ENCODE data around the gene SPRED3.

SPRED3 gene

GRCh38 chr19:38433268-38433733 lies 44.8 kb downstream of the SPRED3 start, which contains the start of gene RYR1:
TSS of gene RYR1 (plus strand) at chr19:38433691. CDS start at chr19:38433830, 139 bp downstream.
- no peak for TF ChIP-seq TAF1 (IDR thresholded peaks at IDR 0.05; ENCODE audit: borderline replicate concordance, insufficient read depth, low read length)
- no peak for TF ChIP-seq SIN3A (IDR thresholded peaks at IDR 0.05; ENCODE audit: borderline replicate concordance, insufficient read depth, low read length)
- no peak for TF ChIP-seq POLR2AphosphoS5 (IDR thresholded peaks at IDR 0.05; ENCODE audit: low read depth, low read length)
- TF ChIP-seq REST (IDR thresholded peaks at IDR 0.05; ENCODE audit: insufficient read depth in 1 of 2, low read depth in 2 of 2, low read length in 2 of 2), result no peak
- no peak for TF ChIP-seq FOXP2 (optimal IDR thresholded peaks at IDR 0.05; ENCODE audit: borderline replicate concordance, extremely low read depth, extremely low read length, insufficient read depth)

GRCh38 chr19:38434549-38435051 lies 46.1 kb downstream of the SPRED3 start:
- TF ChIP-seq POLR2AphosphoS5 (IDR thresholded peaks at IDR 0.05; ENCODE audit: low read depth, low read length), result no peak
- TF ChIP-seq TAF1 (IDR thresholded peaks at IDR 0.05; ENCODE audit: borderline replicate concordance, insufficient read depth, low read length), result no peak
- no peak for TF ChIP-seq REST (IDR thresholded peaks at IDR 0.05; ENCODE audit: insufficient read depth in 1 of 2, low read depth in 2 of 2, low read length in 2 of 2)
- no peak for TF ChIP-seq FOXP2 (optimal IDR thresholded peaks at IDR 0.05; ENCODE audit: borderline replicate concordance, extremely low read depth, extremely low read length, insufficient read depth)
- no peak for TF ChIP-seq SIN3A (IDR thresholded peaks at IDR 0.05; ENCODE audit: borderline replicate concordance, insufficient read depth, low read length)

GRCh38 chr19:38437295-38437694 lies 48.8 kb downstream of the SPRED3 start:
- TF ChIP-seq POLR2AphosphoS5 (IDR thresholded peaks at IDR 0.05; ENCODE audit: low read depth, low read length), result no peak
- TF ChIP-seq FOXP2 (optimal IDR thresholded peaks at IDR 0.05; ENCODE audit: borderline replicate concordance, extremely low read depth, extremely low read length, insufficient read depth), result no peak
- no peak for TF ChIP-seq SIN3A (IDR thresholded peaks at IDR 0.05; ENCODE audit: borderline replicate concordance, insufficient read depth, low read length)
- TF ChIP-seq REST (IDR thresholded peaks at IDR 0.05; ENCODE audit: insufficient read depth in 1 of 2, low read depth in 2 of 2, low read length in 2 of 2), result no peak
- no peak for TF ChIP-seq TAF1 (IDR thresholded peaks at IDR 0.05; ENCODE audit: borderline replicate concordance, insufficient read depth, low read length)

- TF ChIP-seq SIN3A (IDR thresholded peaks at IDR 0.05; ENCODE audit: borderline replicate concordance, insufficient read depth, low read length) (no peak), FOXP2 (optimal IDR thresholded peaks at IDR 0.05; ENCODE audit: borderline replicate concordance, extremely low read depth, extremely low read length, insufficient read depth) (no peak), REST (IDR thresholded peaks at IDR 0.05; ENCODE audit: insufficient read depth in 1 of 2, low read depth in 2 of 2, low read length in 2 of 2) (no peak), TAF1 (IDR thresholded peaks at IDR 0.05; ENCODE audit: borderline replicate concordance, insufficient read depth, low read length) (no peak), POLR2AphosphoS5 (IDR thresholded peaks at IDR 0.05; ENCODE audit: low read depth, low read length) (no peak)
Measured at GRCh38 chr19:38437917-38438316, 49.4 kb downstream of the SPRED3 start.
